22Rv1 (cell line): ENCODE data around the gene RNF25.

Experiments used
- ZFX ChIP-seq: fragments of 450-650 bp; IDR thresholded peaks from 2 replicates; pipeline ENCODE4 v1.6.1; 2017; ENCODE audit warnings: antibody characterized with exemption, borderline replicate concordance
- TF ChIP-seq, protein P1 (sequence below): fragments of 450-650 bp; IDR thresholded peaks from 2 replicates; pipeline ENCODE4 v1.5.1; 2017; ENCODE audit warnings: mild to moderate bottlenecking

DNA sequence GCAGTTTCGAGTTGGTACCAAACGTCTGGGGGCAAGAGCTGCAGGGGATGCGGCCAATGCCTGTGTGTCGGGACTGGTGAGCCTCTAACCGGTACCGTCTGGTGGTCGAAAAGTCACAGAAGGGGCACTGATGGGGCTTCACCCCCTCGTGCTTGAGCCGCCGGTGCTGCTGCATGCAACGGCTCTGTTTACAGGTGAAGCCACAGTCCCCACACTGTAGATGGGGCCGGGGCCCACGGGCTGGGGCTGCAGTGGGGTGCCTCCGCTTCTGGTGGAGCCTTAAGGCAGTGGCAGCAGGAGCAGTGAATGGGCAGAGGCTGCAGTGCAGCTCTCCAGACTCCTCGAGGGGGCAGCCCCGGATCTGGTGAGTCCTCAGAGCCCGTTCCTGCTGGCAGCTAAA lies 29.0 kb downstream of the RNF25 start:
- TF ChIP-seq, protein P1, sequence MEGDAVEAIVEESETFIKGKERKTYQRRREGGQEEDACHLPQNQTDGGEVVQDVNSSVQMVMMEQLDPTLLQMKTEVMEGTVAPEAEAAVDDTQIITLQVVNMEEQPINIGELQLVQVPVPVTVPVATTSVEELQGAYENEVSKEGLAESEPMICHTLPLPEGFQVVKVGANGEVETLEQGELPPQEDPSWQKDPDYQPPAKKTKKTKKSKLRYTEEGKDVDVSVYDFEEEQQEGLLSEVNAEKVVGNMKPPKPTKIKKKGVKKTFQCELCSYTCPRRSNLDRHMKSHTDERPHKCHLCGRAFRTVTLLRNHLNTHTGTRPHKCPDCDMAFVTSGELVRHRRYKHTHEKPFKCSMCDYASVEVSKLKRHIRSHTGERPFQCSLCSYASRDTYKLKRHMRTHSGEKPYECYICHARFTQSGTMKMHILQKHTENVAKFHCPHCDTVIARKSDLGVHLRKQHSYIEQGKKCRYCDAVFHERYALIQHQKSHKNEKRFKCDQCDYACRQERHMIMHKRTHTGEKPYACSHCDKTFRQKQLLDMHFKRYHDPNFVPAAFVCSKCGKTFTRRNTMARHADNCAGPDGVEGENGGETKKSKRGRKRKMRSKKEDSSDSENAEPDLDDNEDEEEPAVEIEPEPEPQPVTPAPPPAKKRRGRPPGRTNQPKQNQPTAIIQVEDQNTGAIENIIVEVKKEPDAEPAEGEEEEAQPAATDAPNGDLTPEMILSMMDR = no peak
- no peak for TF ChIP-seq ZFX
